K562 treated with DMSO at 1 percent for 4 hours (cell line): ENCODE measurements around the gene KY. TPM values are rescaled to one million over a fixed set of nuclear protein-coding genes. Genes with fewer than 3 reads are reported as not detected.

Experiments used
- total RNA-seq: library from RNA; unstranded; fragments of 300-600 nt; gene quantifications from 2 replicates; pipeline ENCODE4 v1.2.3, GENCODE V29; 2022; ENCODE audit not compliant: insufficient read depth

Gene KY, protein sequence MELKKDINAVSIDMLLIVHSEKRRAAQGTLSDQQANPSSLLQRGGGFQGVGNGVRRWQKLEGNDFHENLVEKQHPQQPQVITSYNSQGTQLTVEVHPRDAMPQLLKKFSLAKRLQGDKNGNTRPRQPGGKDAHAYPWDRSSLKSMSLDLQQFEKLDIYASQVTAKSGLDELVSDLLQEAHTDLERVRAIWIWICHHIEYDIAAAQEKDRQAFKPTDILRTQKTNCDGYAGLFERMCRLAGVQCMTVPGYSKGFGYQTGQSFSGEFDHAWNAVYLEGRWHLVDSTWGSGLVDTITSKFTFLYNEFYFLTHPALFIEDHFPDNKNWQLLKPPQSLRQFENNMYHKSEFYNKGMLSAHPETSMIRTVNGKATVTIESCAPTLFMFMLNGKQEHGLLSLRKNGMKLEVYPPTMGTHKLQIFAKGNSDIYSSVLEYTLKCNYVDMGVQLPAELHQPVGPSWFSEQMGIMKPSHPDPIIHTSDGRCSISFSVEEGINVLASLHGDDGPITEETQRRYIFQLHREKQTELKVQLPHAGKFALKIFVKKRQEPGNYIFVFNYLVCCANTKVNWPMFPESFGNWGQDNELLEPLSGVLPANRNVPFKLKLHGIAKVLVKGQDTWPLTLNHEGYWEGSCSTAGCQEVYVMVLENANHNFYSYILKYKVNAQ
- total RNA-seq: not detected in 2 replicates

DNA sequence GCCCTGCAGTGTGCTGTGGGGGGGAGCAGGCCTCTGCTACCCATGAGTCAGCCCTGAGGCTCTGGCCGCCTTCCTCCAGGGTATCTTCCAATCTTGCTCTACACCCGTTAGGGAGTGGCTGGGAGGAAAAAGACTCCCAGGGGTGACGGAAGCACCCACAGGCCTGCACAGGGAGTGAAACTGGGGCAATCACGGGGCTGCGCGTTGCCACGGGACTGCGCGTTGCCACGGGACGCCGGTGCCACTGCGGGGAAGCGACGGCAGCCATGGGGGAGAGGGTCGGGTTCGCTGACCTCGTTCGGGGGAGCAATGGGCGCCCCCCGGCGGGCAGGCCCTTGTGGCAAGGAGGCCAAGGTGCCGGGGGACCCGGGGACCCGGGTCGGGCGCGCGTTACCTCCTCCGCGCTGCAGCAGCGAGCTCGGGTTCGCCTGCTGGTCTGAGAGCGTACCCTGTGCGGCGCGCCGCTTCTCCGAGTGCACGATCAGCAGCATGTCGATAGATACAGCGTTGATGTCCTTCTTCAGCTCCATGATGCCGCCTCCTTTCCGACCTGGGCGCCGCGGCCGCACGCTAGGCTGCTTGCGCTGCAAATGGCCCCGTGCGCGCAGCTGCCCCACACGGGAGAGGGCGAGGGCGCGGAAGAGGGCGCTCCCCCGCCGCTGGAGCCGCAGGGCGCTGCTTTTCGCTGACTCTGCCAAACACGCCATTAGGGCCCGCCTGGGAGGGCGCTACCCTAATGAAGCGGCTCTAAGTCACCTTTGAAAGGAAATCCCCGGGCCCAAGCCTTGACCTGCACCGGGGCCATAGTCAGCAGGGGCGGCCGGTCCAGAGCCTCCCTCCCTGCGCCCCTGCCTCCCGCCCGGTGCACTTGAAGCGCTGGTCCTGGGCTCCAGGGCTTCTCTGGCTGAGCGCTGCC is at the start of gene KY:
TSS of gene KY (minus strand) at position 592 of the 916 bp plus-strand sequence. CDS start at position 530, 62 bp downstream.

Other genes starting within 250 kb of the KY start
- gene ANAPC13, start 165.0 kb downstream of the KY start, total RNA-seq: 33.5 and 41.7 TPM in 2 replicates
- gene CEP63, start 165.0 kb downstream of the KY start, total RNA-seq: 11.2 and 13.1 TPM in 2 replicates
- gene EPHB1, start 144.2 kb upstream of the KY start, total RNA-seq: not detected in 2 replicates